ENCODE results near the gene NDUFB10.
A peak's percentile ranks its signal among the peaks of the same experiment; 100 is the strongest.

DNA sequence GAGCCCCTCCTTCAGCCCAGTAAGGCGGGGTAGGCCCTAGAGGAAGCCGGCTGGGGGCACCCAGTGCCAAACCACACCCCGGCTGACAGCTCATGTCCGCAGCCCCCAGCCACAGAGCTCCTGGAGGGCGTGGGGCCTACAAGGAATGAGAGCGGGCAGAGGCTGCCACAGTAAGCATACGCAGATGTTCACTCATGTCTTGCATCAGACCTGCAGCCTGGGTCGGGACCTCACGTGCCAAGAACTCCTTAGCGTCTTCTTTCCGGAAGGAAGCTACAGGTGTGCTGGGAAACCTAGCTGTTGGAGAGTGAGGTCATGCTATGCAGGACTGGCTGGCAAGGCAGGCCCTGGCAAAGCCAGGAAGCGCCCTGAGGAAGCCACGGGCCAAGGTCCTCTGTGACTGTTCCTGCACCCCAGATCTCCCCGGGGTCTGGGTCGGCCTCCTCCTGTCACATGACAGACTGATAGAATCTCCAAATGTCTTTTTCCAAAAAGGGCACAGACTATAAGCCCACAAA, 48.7 kb downstream of the NDUFB10 start:
- peak in 1 of 3 donors; percentile 20 for TF ChIP-seq POLR2AphosphoS5 (IDR thresholded peaks at IDR 0.05)
- TF ChIP-seq, protein P1, sequence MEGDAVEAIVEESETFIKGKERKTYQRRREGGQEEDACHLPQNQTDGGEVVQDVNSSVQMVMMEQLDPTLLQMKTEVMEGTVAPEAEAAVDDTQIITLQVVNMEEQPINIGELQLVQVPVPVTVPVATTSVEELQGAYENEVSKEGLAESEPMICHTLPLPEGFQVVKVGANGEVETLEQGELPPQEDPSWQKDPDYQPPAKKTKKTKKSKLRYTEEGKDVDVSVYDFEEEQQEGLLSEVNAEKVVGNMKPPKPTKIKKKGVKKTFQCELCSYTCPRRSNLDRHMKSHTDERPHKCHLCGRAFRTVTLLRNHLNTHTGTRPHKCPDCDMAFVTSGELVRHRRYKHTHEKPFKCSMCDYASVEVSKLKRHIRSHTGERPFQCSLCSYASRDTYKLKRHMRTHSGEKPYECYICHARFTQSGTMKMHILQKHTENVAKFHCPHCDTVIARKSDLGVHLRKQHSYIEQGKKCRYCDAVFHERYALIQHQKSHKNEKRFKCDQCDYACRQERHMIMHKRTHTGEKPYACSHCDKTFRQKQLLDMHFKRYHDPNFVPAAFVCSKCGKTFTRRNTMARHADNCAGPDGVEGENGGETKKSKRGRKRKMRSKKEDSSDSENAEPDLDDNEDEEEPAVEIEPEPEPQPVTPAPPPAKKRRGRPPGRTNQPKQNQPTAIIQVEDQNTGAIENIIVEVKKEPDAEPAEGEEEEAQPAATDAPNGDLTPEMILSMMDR (IDR thresholded peaks at IDR 0.05): no peak
- TF ChIP-seq POLR2A (IDR thresholded peaks at IDR 0.05): no peak
